HG02759 (cell line): ENCODE results near the gene SPATS2.
"Not testable (repeated sequence)": the region's sequence is repeated elsewhere in the genome, so short reads cannot be mapped to it uniquely, and the experiment has no call there.

Experiments
- ATAC-seq: cut with Tn5 transposase; IDR thresholded peaks from one replicate; pipeline ENCODE4 v1.9.1; 2021; ENCODE audit warnings: mild to moderate bottlenecking, moderate library complexity; ENCODE audit not compliant: unreplicated experiment

Gene SPATS2

GRCh38 chr12:49509681-49510080 is 142.4 kb downstream of the SPATS2 start:
- not testable (repeated sequence) for ATAC-seq

GRCh38 chr12:49511410-49511809 is 144.1 kb downstream of the SPATS2 start:
- ATAC-seq = no peak

- no peak for ATAC-seq
Measured at GRCh38 chr12:49512546-49512945, 145.3 kb downstream of the SPATS2 start.

GRCh38 chr12:49515266-49515665 is 148.0 kb downstream of the SPATS2 start:
- no peak for ATAC-seq

GRCh38 chr12:49518914-49519573 is 151.8 kb downstream of the SPATS2 start:
- ATAC-seq = no peak

- ATAC-seq = no peak
Measured at GRCh38 chr12:49519574-49519936, 152.3 kb downstream of the SPATS2 start.

GRCh38 chr12:49521389-49521788 is 154.1 kb downstream of the SPATS2 start:
- ATAC-seq = no peak

GRCh38 chr12:49524660-49525324 is 157.5 kb downstream of the SPATS2 start:
- ATAC-seq = no peak

GRCh38 chr12:49525942-49526341 is 158.7 kb downstream of the SPATS2 start:
- ATAC-seq = no peak

GRCh38 chr12:49527361-49528130 is 160.3 kb downstream of the SPATS2 start:
- ATAC-seq = no peak

GRCh38 chr12:49529414-49529813 is 162.2 kb downstream of the SPATS2 start:
- ATAC-seq = no peak

- ATAC-seq = no peak
Measured at GRCh38 chr12:49531745-49532144, 164.5 kb downstream of the SPATS2 start.

GRCh38 chr12:49533331-49533730 is 166.1 kb downstream of the SPATS2 start:
- no peak for ATAC-seq

GRCh38 chr12:49534122-49534521 is 166.9 kb downstream of the SPATS2 start:
- not testable (repeated sequence) for ATAC-seq

GRCh38 chr12:49534731-49535278 is 167.5 kb downstream of the SPATS2 start:
- ATAC-seq = no peak

GRCh38 chr12:49535921-49536525 is 168.8 kb downstream of the SPATS2 start:
- ATAC-seq = no peak

- no peak for ATAC-seq
Measured at GRCh38 chr12:49536526-49537071, 169.3 kb downstream of the SPATS2 start.

GRCh38 chr12:49537231-49537751 is 170.0 kb downstream of the SPATS2 start:
- no peak for ATAC-seq

- no peak for ATAC-seq
Measured at GRCh38 chr12:49537752-49538509, 170.7 kb downstream of the SPATS2 start.
